Endodermal cell (in vitro differentiated cells): ENCODE results near the gene TNFRSF19. TPM values are rescaled to one million over a fixed set of nuclear protein-coding genes. Genes with fewer than 3 reads are reported as not detected.

ENCODE experiments used
- DNase-seq: peaks from one replicate; pipeline ENCODE4 v3.0.0-alpha.2; 2017
- H3K27ac ChIP-seq: 2 replicates; pipeline ENCODE4 v1.5.1; 2013; ENCODE audit warnings: mild to moderate bottlenecking, low read depth, low read length, moderate library complexity
- H3K27me3 ChIP-seq: 2 replicates; pipeline ENCODE4 v1.6.1; 2013; ENCODE audit warnings: mild to moderate bottlenecking, low read length, moderate library complexity; ENCODE audit not compliant: insufficient read depth, control insufficient read depth, poor library complexity, severe bottlenecking
- H3K36me3 ChIP-seq: 2 replicates; pipeline ENCODE4 v1.7.0; 2013; ENCODE audit warnings: mild to moderate bottlenecking, low read length, moderate library complexity; ENCODE audit not compliant: control insufficient read depth, insufficient read depth
- H3K4me1 ChIP-seq: one replicate; pipeline ENCODE4 v1.7.0; 2013; ENCODE audit warnings: low read length; ENCODE audit not compliant: control insufficient read depth, insufficient read depth
- H3K4me3 ChIP-seq: 2 replicates; pipeline ENCODE4 v1.5.1; 2013; ENCODE audit warnings: mild to moderate bottlenecking, low read length, moderate library complexity
- H3K9ac ChIP-seq: 2 replicates; pipeline ENCODE4 v1.6.1; 2013; ENCODE audit warnings: mild to moderate bottlenecking, low read length, moderate library complexity; ENCODE audit not compliant: poor library complexity, severe bottlenecking; ENCODE audit errors: extremely low read depth
- H3K9me3 ChIP-seq: 2 replicates; pipeline ENCODE4 v1.6.1; 2013; ENCODE audit warnings: mild to moderate bottlenecking, low read length, moderate library complexity; ENCODE audit not compliant: control insufficient read depth
- H3K27ac Mint-ChIP-seq: 2 replicates; pipeline ENCODE4 v1.8.0; 2020; ENCODE audit warnings: mixed read lengths
- H3K27me3 Mint-ChIP-seq: 2 replicates; pipeline ENCODE4 v1.8.0; 2021; ENCODE audit warnings: mild to moderate bottlenecking, mixed read lengths; ENCODE audit not compliant: insufficient read depth
- H3K36me3 Mint-ChIP-seq: 2 replicates; pipeline ENCODE4 v1.8.0; 2020; ENCODE audit warnings: low read depth, mixed read lengths
- H3K4me1 Mint-ChIP-seq: 2 replicates; pipeline ENCODE4 v1.8.0; 2020; ENCODE audit warnings: mixed read lengths
- H3K4me3 Mint-ChIP-seq: 2 replicates; pipeline ENCODE4 v1.8.0; 2020; ENCODE audit warnings: mild to moderate bottlenecking, moderate library complexity, mixed read lengths
- H3K9me3 Mint-ChIP-seq: 2 replicates; pipeline ENCODE4 v1.8.0; 2020; ENCODE audit warnings: mild to moderate bottlenecking, mixed read lengths
- WGBS, 2 experiments: methylation state at CpG; one replicate each; pipeline versions ENCODE4 v1.1.5 to v1.1.7; 2013; ENCODE audit warnings: missing lambda C conversion rate in 2 of 2, mixed read lengths in 1 of 2; ENCODE audit not compliant: insufficient coverage in 1 of 2, insufficient read length in 1 of 2; 5-methylcytosine and 5-hydroxymethylcytosine counted together
- total RNA-seq, 2 donors: library from RNA; stranded (reverse); fragmentation: NEBNext Ultra II Directional in 1 of 2; extraction: Animal tissue kit (Norgen Biotek cat#: 25700) in 1 of 2; gene quantifications; 2 replicates in 1 of 2; 3 replicates in 1 of 2; pipeline ENCODE4 v1.2.1, GENCODE V29; 2021
- TF ChIP-seq, protein P1 (sequence below): fragments of 200-600 bp; sonication (generic); conservative IDR thresholded peaks from 2 replicates; pipeline ENCODE4 v1.5.0; 2021; ENCODE audit warnings: antibody characterized with exemption, mild to moderate bottlenecking

Gene TNFRSF19
- total RNA-seq, 2 donors from 2014 or later, result 9.2 to 13.0 TPM

DNA sequence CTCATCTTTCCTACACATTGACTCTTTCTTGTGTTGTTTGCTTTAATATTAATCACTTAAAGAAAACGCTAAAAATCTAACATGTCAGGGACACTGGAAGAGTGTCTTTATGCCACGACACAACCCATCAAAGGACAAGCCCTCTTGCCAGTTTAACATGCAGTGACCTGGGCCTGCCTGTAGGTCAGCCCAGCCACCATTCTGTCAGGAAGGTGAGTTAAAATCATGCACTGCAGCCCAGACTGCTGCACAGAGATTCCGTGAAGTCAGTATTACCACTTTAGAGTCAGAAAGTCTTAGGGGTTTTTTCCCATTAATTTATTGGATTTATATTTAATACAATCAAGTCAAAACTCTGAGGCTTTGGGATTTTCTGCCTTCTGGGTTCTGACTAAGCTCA, 58.0 kb downstream of the TNFRSF19 start:
- Histone ChIP-seq H3K9ac (no peak overlapping the region), H3K9me3 (peaks cover 3% of the 10 kb centered on the region), H3K27me3 (no peaks in the 10 kb centered on the region), H3K4me3 (no peak overlapping the region), H3K36me3 (peaks cover under 1% of the 10 kb centered on the region), H3K4me1 (peaks cover 23% of the 10 kb centered on the region), H3K27ac (no peak overlapping the region)
- H3K4me3 Mint-ChIP-seq, result no peak overlapping the region
- H3K27me3 Mint-ChIP-seq, result peaks cover 2% of the 10 kb centered on the region
- WGBS, 2 experiments, result 92% methylated on average over 3 of the region's 3 CpGs; no CpG with 5 or more reads in 1 of the 2 experiments
- H3K9me3 Mint-ChIP-seq, result no peaks in the 10 kb centered on the region
- peaks cover 3% of the 10 kb centered on the region for H3K36me3 Mint-ChIP-seq
- peak; percentile 61 for DNase-seq
- TF ChIP-seq, protein P1, sequence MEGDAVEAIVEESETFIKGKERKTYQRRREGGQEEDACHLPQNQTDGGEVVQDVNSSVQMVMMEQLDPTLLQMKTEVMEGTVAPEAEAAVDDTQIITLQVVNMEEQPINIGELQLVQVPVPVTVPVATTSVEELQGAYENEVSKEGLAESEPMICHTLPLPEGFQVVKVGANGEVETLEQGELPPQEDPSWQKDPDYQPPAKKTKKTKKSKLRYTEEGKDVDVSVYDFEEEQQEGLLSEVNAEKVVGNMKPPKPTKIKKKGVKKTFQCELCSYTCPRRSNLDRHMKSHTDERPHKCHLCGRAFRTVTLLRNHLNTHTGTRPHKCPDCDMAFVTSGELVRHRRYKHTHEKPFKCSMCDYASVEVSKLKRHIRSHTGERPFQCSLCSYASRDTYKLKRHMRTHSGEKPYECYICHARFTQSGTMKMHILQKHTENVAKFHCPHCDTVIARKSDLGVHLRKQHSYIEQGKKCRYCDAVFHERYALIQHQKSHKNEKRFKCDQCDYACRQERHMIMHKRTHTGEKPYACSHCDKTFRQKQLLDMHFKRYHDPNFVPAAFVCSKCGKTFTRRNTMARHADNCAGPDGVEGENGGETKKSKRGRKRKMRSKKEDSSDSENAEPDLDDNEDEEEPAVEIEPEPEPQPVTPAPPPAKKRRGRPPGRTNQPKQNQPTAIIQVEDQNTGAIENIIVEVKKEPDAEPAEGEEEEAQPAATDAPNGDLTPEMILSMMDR, result peak; percentile 65
- peaks cover 54% of the 10 kb centered on the region for H3K4me1 Mint-ChIP-seq
- H3K27ac Mint-ChIP-seq, result no peak overlapping the region

DNA sequence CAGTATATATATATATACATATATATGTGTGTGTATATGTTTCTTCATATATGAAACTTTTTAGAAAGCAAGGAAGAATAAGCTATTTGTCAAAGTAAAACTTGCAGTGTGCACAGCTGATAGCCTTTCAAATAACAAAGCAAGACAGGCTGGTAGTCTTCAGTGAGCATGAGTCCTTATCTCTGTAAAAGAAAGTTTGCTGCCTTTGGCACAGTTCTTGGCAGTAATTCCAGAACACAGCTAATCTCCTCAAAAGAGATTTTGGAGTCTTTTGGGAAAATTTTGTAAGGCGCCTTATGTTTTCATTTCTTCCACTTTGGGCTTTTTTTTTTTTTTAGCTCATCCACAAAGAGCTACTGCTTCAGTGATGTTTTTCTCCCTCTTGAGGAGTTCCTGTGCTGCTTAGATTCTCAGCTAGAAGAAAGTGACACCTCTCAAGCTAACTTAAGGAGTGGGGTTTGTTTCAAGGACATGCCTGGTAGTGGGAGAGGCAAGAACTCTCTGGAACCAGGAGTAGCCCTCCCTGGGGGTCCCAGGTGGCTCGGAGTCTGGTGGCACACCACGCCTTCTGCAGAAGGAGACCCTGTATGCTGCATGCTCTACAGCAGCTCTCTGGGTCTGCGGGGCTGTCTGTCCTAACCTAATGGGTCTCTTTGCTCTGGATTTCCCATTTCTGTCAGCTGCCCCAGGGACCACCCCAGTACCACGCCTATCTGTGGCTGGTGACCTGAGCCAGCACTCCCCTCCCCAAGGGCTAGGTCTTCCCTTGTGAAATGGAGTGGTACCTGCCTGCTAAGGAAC, 58.8 kb downstream of the TNFRSF19 start:
- H3K4me3 ChIP-seq, result no peak overlapping the region
- peaks cover 23% of the 10 kb centered on the region for H3K4me1 ChIP-seq
- H3K27me3 ChIP-seq, result no peaks in the 10 kb centered on the region
- H3K27me3 Mint-ChIP-seq, result peaks cover 2% of the 10 kb centered on the region
- H3K36me3 Mint-ChIP-seq, result peaks cover 2% of the 10 kb centered on the region
- H3K9me3 ChIP-seq, result no peaks in the 10 kb centered on the region
- H3K27ac Mint-ChIP-seq, result peak overlapping the region; percentile 50
- H3K27ac ChIP-seq, result peak overlapping the region; percentile 30
- H3K9ac ChIP-seq, result no peak overlapping the region
- no peak overlapping the region for H3K4me3 Mint-ChIP-seq
- H3K36me3 ChIP-seq, result no peaks in the 10 kb centered on the region
- H3K4me1 Mint-ChIP-seq, result peaks cover 54% of the 10 kb centered on the region
- no peaks in the 10 kb centered on the region for H3K9me3 Mint-ChIP-seq
- no peak for DNase-seq
- WGBS, 2 experiments, result 93 to 100% methylated on average over 4 to 5 of the region's 5 CpGs
- TF ChIP-seq, protein P1, result no peak

DNA sequence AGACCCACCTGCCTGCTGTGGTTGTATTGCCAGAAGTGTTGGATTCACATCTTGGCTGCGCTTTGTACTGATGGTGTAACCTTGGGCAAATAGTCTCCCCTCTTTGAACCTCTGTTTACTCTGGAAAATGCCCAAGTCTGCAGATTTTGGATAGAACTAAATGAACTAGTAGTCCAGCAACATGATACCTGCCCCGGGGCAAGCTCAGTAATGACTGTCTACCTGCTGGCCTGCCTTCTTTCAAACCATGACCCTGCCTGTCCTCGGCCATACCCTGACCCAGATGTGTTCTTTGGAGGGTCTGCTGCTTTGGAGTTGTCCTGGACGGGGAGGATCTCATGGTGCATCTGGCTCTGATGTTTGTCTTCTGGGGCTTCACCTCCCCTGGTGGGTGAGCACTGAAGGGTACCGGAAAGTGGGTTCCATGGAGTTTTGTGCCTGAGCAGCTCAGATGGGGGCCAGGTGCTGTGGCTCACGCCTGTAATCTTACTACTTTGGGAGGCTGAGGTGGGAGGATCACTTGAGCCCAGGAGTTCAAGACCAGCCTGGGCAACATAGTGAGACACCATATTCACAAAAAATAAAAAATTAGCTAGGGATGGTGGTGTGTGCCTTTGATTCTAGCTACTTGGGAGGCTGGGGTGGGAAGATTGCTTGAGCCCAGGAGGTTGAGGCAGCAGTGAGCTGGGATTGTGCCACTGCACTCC, 59.5 kb downstream of the TNFRSF19 start:
- Histone ChIP-seq H3K27me3 (no peaks in the 10 kb centered on the region), H3K4me1 (peaks cover 23% of the 10 kb centered on the region), H3K36me3 (no peaks in the 10 kb centered on the region), H3K27ac (peak overlapping the region; percentile 30), H3K9ac (no peak overlapping the region), H3K9me3 (no peaks in the 10 kb centered on the region), H3K4me3 (no peak overlapping the region)
- peaks cover 61% of the 10 kb centered on the region for H3K4me1 Mint-ChIP-seq
- TF ChIP-seq, protein P1, result no peak
- peak overlapping the region; percentile 50 for H3K27ac Mint-ChIP-seq
- peaks cover 2% of the 10 kb centered on the region for H3K27me3 Mint-ChIP-seq
- no peaks in the 10 kb centered on the region for H3K36me3 Mint-ChIP-seq
- 93 to 95% methylated on average over 4 to 6 of the region's 6 CpGs for WGBS, 2 experiments
- no peaks in the 10 kb centered on the region for H3K9me3 Mint-ChIP-seq
- no peak overlapping the region for H3K4me3 Mint-ChIP-seq
- no peak for DNase-seq
